Stimulated activated CD4-positive, alpha-beta T cell treated with anti-CD3 and anti-CD28 coated beads, Interleukin-4, amount 100 ng/mL, for 48 hours (primary cell): ENCODE results near the gene RBP3.

Experiments
- DNase-seq, 2 donors: peaks; one replicate each; pipeline ENCODE4 v3.0.0-alpha.2; 2020; ENCODE audit warnings: low read depth in 2 of 2

RBP3 gene

DNA sequence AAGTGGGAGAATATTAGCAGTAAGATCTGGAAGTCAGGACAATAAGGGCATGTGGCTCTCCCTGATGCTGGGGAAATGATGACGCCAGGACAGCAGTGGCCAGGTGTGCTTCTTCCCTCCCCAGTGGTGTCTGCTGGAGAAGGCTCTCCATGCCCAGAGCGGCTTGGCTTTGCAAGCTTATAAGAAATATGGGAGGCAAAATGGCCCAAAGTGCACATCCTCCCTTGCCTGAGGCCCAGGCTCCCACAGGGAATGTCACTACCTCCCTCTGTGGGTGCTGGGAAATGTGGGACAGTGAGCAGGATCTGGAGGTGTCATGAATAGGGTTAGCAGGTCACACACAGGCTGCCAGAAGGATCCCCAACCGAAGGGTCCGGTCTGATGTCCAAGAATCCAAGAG, 53.0 kb downstream of the RBP3 start:
- DNase-seq: no peak

GRCh38 chr10:47401874-47402640, 53.9 kb downstream of the RBP3 start:
- no peak for DNase-seq

GRCh38 chr10:47402641-47403301, 54.6 kb downstream of the RBP3 start:
- DNase-seq: no peak

DNA sequence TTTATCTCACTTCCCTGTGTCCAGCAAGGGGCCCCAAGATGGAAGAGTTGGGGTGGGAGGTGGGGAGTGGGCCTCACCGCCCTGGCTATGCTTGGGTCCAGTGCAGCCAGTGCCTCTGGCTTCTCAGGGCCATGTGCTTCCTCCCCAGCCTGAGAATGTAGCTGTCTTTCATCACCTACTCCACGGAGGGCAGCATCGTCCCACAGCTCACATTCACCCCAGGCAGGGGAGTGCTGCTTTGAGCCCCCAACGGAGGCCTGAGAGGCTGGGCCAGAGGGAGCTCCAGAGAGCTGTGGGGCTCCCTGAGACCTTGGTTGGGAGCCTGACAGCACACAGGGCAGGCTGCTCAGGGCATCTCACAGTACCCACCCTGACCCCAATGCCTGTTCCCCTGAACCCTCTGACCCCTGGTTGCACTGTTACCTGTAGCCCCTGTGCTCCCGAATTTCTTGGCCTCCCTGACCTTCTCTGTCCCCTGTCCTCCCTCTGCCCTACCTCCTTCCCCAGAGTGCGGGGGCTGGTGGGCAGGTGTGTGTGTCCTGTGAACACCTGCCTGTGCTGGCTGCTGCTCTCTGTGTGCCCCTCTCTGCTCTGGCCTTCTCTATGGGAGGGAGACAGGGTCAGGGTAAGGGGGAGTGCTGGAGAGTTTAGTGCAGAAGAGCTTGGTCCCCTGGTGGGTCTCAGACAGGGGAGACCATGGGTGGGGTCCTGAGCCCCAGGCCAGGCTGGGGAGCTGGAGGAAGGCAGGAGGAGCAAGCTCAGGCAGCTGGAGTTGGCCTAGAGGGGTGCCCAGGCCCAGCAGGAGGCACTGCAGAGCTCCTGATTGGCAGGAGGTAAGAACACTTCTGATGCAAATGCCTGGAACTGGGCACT, 55.5 kb downstream of the RBP3 start:
- no peak for DNase-seq

- DNase-seq: no peak
These were observed 56.3 kb downstream of the RBP3 start for GRCh38 chr10:47404446-47404845.

DNA sequence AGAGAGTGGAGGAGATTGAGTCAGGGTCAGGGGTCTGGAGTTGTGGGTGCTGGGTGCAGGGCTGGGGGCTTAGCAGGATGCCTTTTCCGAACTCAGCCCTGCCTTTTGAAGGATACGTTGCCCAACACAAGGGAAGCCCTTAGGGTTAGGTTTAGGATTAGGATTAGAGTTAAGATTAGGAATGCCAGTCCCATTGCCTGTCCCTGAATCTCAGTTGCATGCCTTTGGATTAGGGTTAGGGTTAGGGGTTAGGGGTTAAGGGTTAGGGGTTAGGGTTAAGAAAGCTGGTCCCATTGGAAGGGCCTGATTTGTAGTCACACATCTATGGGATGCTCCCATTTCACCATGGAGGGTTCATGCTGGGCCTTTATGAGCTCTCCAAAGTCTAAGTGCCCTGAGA, 56.8 kb downstream of the RBP3 start:
- no peak for DNase-seq

- DNase-seq: no peak
These were observed 57.8 kb downstream of the RBP3 start for GRCh38 chr10:47405857-47406547.

GRCh38 chr10:47406548-47406869, 58.3 kb downstream of the RBP3 start:
- DNase-seq: no peak

DNA sequence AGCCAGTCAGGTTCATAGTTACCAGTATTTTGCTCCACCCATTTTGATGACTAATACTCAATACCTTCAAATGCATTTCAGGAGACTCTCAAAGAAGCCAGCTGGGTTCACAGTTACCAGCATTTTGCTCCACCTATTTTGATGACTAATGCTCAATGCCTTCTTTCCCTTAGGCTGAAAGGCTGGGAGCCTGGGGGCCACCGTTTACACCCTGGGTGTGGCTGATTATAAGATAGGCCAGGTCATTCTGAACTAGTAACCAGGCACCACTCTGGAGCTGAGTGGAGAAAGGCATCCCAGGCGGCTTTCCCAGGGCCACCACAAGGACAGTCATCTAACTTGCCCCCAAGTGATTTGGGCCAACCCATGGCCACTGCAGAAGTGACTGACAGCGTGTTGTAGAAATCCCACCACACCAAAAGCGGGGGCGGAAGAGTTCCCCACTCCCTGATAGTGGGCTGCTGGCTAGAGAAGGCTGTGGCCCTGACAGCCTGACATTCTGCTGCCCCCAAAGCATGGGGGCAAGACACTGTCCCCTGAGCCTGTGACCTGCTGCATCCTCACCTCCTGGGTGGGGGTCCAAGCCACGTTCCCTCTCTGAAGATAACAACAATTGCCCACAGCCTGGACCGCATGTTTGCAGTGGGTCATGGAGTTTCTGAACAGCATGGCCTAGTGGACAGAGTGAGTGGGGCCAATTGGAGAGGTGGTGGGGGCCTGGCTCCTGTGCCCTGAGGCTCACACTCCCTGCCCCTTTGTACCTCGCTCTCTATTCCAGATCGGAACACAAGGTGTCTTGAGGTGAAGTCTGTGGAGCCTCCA, 58.9 kb downstream of the RBP3 start:
- DNase-seq: no peak
